Thoracic aorta (tissue), 2 donors: ENCODE data around the gene PRPF8. TPM values are rescaled to one million over a fixed set of nuclear protein-coding genes. Genes with fewer than 3 reads are reported as not detected.

Experiments used
- ATAC-seq: fragments of 150-250 bp; one replicate; pipeline ENCODE4 v1.8.0; 2017; ENCODE audit warnings: low read depth; ENCODE audit not compliant: insufficient number of reproducible peaks, low FRiP score
- DNase-seq: peaks from one replicate; pipeline ENCODE4 v3.0.0-alpha.2; 2020; ENCODE audit warnings: low spot score
- H3K27ac ChIP-seq, 2 donors: fragments of 200-600 bp; sonication (generic); 1 replicate in 1 of 2; 2 replicates in 1 of 2; pipeline ENCODE4 v1.5.1; 2016; ENCODE audit warnings: mild to moderate bottlenecking in 2 of 2, moderate library complexity in 2 of 2
- H3K27me3 ChIP-seq: fragments of 200-600 bp; sonication (generic); replicated peaks from 2 replicates; pipeline ENCODE4 v1.6.0; 2016; ENCODE audit warnings: mild to moderate bottlenecking; ENCODE audit not compliant: insufficient read depth
- H3K36me3 ChIP-seq: fragments of 200-600 bp; sonication (generic); one replicate; pipeline ENCODE4 v1.5.1; 2016
- H3K4me1 ChIP-seq, 2 donors: fragments of 200-600 bp; sonication (generic); 1 replicate in 1 of 2; 2 replicates in 1 of 2; pipeline versions ENCODE4 v1.5.1 to v1.6.0; 2016; ENCODE audit warnings: low read depth in 2 of 2, mild to moderate bottlenecking in 1 of 2; ENCODE audit not compliant: control insufficient read depth in 1 of 2
- H3K4me3 ChIP-seq: fragments of 200-600 bp; sonication (generic); 2 replicates; pipeline ENCODE4 v1.5.1; 2016; ENCODE audit warnings: mild to moderate bottlenecking
- H3K9me3 ChIP-seq: fragments of 200-600 bp; sonication (generic); 2 replicates; pipeline ENCODE4 v1.5.1; 2016
- CTCF ChIP-seq: fragments of 200-600 bp; sonication (generic); IDR thresholded peaks from one replicate; pipeline ENCODE4 v1.5.1; 2019; ENCODE audit warnings: antibody characterized with exemption
- total RNA-seq, 2 donors: library from RNA; depleted of rRNA; stranded (reverse); fragments of >200 nt; gene quantifications; one replicate each; pipeline versions ENCODE4 v1.1.0 to v1.2.3, GENCODE V29; 2016

Gene PRPF8
- total RNA-seq, 2 donors from 2014 or later = 184 to 186 TPM

- ATAC-seq (no peak), DNase-seq (no peak)
- no peak overlapping the region for H3K4me3 ChIP-seq
- no peak for TF ChIP-seq CTCF
- H3K9me3 ChIP-seq = no peaks in the 10 kb centered on the region
- H3K4me1 ChIP-seq = peaks cover 0 to 10% of the 10 kb centered on the region in 2 donors
- no peaks in the 10 kb centered on the region for H3K36me3 ChIP-seq
- no peak overlapping the region for H3K27ac ChIP-seq
- no peaks in the 10 kb centered on the region for H3K27me3 ChIP-seq
These were observed 45.0 kb downstream of the PRPF8 start for GRCh38 chr17:1639549-1640180.

GRCh38 chr17:1638624-1639300 lies 45.9 kb downstream of the PRPF8 start:
- Histone ChIP-seq H3K27ac (no peak overlapping the region), H3K9me3 (no peaks in the 10 kb centered on the region), H3K36me3 (no peaks in the 10 kb centered on the region), H3K27me3 (no peaks in the 10 kb centered on the region), H3K4me1 (peaks cover 0 to 5% of the 10 kb centered on the region in 2 donors), H3K4me3 (no peak overlapping the region)
- ATAC-seq (no peak), DNase-seq (no peak)
- no peak for TF ChIP-seq CTCF

- no peak overlapping the region for H3K4me3 ChIP-seq
- no peak overlapping the region for H3K27ac ChIP-seq
- no peak for TF ChIP-seq CTCF
- no peak for DNase-seq
- no peaks in the 10 kb centered on the region for H3K4me1 ChIP-seq
- no peak for ATAC-seq
- no peaks in the 10 kb centered on the region for H3K27me3 ChIP-seq
- H3K36me3 ChIP-seq = no peaks in the 10 kb centered on the region
- H3K9me3 ChIP-seq = no peaks in the 10 kb centered on the region
These were observed 46.5 kb downstream of the PRPF8 start for GRCh38 chr17:1638171-1638590.

- no peaks in the 10 kb centered on the region for H3K4me1 ChIP-seq
- H3K27ac ChIP-seq = no peak overlapping the region
- H3K9me3 ChIP-seq = no peaks in the 10 kb centered on the region
- H3K36me3 ChIP-seq = no peaks in the 10 kb centered on the region
- H3K27me3 ChIP-seq = no peaks in the 10 kb centered on the region
- no peak for TF ChIP-seq CTCF
- DNase-seq (no peak), ATAC-seq (no peak)
- no peak overlapping the region for H3K4me3 ChIP-seq
These were observed 47.9 kb downstream of the PRPF8 start for GRCh38 chr17:1636732-1637285.

- Histone ChIP-seq H3K9me3 (no peaks in the 10 kb centered on the region), H3K36me3 (no peaks in the 10 kb centered on the region), H3K27ac (no peak overlapping the region), H3K4me1 (no peaks in the 10 kb centered on the region), H3K27me3 (no peaks in the 10 kb centered on the region), H3K4me3 (no peak overlapping the region)
- no peak for TF ChIP-seq CTCF
- ATAC-seq (no peak), DNase-seq (no peak)
These were observed 48.8 kb downstream of the PRPF8 start for GRCh38 chr17:1635675-1636465.
